T-helper 9 cell (primary cell): ENCODE results near the gene RASD1.
"Not testable (repeated sequence)": the region's sequence is repeated elsewhere in the genome, so short reads cannot be mapped to it uniquely, and the experiment has no call there.

Experiments used
- DNase-seq: peaks from one replicate; pipeline ENCODE4 v3.0.0-alpha.2; 2020

The RASD1 gene

DNA sequence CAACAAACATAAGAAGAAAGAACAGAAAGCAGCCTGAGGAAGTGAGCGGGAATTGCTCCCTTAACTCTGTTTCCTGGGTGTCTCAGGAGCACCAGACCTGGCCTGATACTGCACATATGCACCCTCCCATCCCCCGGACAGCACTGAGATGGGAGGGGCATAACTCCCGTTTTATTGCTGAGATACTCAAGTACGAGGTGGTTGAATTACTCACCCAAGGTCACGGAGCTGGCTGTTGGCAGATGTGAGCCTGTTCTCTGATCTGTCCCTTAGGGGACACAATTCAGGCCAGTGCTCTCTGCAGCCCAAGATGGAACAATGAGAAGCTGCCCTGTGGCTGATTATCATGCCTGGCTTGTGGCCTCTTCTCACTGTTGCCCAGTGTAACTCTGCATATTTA is 28.5 kb downstream of the RASD1 start:
- DNase-seq: no peak

DNA sequence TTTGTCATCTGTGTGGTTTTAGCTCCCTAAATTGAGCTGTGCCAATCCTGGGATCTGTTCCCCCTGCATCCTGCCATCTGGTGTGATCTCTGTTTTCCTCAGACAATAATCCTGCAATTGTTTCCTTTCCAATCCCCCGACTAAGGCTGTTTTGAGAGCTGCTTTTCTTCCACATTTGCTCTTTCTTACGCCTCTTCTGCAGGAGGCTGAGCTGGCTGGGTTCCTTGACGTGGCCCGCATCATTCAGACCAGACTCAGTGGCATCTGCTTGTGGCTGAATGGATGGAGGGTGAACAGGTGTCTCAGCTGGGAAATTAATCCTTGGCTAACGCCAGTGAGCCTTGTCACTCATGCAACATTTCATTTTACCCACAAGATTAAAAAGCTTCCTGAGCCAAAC is 29.2 kb downstream of the RASD1 start:
- no peak for DNase-seq

DNA sequence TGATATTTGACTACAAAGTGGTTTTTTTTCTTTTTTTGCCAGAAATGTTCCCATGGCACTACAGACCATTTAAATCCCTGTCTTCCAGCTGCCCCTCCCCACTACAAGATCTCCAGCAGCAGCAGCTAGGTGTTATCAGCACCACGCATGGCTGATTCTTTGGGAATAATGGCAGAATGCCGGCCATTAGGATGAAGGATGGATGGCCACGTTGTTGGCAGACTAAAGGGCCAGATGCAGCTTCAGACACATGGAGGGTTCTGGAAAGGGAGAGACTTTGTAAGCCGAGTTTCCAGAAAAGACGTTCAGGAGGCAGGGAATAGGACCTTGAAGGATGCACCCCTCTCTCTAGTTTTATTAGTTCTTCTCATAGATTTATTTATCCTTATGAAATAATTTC is 29.7 kb downstream of the RASD1 start:
- no peak for DNase-seq

DNA sequence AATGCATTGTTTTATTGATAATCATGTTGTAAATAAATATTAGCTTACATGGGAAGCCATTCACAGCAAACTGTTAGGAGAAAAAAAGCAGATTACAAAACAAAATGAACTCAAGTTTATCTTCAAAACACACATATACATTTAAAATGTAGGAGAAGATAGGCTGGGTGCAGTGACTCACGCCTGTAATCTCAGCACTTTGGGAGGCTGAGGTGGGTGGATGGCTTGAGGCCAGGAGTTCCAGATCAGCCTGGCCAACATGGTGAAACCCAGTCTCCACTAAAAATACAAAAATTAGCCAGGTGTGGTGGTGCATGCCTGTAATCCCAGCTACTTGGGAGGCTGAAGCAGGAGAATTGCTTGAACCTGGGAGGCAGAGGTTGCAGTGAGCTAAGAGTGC is 30.3 kb downstream of the RASD1 start:
- DNase-seq: not testable (repeated sequence)

DNA sequence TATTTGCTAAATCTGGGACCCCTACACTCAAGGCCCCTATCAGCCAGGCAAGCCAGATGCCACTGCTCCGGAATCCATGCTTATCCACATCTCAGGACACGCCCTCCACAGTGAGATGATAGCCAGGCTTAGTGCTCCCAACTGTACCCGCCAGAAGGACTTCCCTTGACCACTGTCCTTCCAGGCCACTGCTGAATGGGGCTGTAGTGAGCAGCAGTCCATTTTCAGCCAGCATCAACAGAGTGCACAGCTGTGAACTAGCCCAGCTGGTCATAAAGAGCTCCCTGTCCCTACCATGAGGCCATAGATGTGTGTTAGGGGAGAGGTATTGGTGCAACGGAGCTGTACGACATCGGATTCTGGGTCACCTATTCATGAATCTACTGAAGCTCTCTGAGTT is 32.4 kb downstream of the RASD1 start:
- no peak for DNase-seq

DNA sequence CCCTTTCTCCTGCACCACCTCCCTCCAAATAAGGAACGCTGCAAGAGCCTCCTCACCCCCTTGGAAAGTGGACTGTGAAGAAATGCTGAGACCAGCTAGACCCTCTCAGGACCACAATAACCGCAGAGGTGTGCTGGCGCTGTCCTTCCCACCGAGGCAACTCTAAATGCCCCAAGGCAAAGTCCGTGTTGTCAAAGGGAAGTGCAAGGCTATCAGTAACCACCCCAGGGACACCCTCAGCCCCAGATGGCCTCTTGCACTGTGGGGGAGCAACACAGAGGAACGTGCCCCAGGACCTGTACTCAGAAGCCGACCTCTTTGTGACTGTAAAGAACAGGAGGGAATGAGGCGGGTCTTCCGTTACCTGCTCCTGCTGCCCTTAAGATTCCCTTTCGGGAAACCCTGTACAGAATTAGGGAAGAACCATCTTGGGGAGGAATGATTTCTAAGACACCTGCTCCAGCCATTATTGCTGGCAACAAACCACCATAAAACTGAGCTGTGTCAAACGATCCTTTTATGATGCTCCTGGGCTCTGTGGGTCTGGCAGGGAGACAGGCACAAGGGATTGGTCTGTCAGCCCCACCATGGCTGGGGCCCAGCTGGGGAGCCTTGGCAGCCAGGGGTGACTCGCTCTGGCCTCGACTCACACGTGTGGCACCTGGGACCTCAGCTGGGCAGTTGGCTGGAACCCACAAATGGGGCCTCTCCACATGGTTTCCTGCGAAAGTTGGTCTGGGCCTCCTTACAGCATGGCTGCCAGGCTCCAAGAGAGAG is 34.0 kb downstream of the RASD1 start:
- no peak for DNase-seq

DNA sequence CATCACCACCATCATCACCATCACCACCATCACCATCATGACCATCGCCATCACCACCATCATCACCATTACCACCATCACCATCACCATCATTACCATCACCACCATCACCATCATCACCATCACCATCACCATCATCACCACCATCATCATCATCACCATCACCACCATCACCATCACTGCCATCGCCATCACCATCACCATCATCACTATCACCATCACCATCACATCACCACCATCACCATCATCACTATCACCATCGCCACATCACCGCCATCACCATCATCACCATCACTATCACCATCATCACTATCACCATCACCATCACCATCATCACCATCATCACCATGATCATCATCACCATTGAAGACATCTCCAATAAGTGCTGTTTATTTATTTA is 36.2 kb downstream of the RASD1 start:
- no peak for DNase-seq

DNA sequence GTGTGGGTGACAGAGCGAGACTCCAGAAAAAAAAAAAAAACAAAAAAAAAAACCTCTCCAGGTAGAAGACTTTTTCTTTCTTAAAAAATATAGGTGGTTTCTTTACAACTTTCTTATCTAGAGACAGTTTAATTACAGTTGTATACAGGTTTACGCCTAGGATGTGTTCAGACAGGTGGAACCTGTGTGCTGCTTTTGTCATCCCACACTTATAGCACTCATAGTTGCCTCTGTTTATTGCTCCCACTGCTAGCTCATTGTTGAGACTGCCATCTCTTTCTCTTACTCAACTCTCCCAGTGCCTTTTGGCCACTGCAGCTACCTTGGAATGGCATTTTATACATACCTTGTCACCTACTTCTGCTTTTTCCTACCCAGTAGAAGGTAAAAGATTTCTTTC is 38.5 kb downstream of the RASD1 start:
- DNase-seq: no peak

DNA sequence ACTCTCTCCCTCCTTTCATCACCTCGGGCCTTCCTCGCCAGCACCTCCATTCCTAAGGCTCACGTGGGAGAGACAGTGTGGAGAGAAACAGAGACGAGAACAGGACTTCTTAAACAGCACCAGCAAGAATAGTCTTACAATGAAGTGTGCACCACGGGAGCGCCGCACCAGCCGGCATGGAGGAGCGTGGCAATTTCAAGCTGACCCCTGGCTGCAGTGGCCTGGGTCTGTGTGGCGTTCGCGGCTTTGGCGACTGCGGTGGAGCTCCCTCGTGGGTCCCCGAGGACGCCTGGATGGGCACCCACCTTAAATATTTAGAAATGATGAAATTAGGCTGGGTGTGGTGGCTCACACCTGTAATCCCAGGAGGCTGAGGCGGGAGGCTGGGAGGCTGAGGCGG is 39.9 kb downstream of the RASD1 start:
- no peak for DNase-seq

DNA sequence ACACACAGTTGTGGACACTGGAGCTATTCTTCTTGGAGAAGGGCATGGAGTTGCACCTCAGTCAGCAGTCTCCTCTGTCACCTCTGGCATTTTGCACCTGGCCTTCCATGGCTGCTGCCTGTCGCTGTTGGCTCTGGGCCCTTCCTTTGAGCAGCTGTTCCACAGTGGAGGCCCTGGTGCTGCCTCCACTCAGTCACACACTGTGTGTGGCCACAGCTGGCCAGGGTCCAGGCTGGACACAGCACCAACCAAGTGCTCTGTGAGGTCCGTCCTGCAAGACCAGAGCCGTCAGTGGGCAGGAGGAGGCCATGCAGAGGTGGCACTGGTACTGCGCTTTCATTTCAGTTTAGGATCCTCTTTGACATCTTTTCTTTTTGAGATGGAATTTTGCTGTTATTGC is 41.0 kb downstream of the RASD1 start:
- no peak for DNase-seq

DNA sequence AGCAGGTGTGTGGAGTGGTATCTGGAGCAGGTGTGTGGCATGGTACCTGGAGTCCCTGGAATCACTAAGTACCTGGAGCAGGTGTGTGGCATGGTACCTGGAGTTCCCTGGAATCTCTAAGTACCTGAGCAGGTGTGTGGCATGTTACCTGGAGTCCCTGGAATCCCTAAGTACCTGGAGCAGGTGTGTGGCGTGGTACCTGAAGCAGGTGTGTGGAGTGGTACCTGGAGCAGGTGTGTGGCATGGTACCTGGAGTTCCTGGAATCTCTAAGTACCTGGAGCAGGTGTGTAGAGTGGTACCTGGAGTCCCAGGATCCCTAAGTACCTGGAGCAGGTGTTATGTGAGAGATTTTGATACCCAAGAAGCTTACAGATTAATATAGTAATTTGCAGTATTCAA is 41.5 kb downstream of the RASD1 start:
- DNase-seq: not testable (repeated sequence)

DNA sequence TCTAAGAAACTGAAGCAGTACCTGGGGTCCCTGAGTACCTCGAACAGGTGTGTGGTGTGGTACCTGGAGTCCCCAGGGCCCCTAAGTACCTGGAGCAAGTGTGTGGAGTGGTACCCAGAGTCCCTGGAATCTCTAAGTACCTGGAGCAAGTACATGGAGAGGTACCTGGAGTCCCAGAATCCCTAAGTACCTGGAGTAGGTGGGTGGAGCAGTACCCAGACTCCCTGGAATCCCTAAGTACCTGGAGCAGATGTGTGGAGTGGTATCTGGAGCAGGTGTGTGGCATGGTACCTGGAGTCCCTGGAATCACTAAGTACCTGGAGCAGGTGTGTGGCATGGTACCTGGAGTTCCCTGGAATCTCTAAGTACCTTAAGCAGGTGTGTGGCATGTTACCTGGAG is 41.9 kb downstream of the RASD1 start:
- no peak for DNase-seq

DNA sequence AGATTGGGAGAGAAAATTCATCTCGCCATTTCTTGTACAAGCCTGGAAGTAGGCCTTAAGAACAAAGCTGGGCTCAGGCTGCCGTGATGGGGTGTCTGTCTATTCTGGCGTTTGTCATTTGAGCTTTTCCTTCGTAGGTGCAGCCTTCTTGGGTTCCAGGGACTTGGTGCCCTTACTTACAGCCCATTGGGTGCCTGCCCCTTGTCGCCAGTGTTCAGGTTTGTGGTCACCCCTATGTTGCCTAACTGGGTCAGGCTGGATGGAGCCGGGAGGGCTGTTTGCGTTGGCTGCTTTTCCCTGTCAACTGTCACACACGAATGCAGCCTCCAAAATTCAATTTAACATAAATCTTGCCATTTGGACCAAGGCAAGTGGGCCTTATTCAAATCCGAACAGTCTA is 43.1 kb downstream of the RASD1 start:
- DNase-seq: no peak

DNA sequence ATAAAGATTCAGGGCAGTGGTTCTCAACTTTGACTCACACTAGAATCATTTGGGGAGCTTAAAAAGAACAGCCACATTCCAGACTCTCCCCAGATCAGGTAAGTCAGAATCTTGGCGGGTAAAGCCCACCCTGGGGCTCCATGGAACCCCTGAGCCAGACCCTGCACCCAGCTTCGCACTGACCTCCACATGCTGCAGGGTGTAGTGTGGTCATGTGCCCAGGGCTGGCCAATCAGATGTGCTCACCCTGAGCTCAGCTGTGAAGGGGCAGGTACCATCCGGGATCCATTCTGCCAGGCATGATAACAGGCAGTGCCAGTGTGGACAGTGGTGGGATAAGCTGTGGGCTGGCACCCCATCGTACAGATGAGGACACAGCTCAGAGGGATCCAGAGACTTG is 47.5 kb downstream of the RASD1 start:
- no peak for DNase-seq

DNA sequence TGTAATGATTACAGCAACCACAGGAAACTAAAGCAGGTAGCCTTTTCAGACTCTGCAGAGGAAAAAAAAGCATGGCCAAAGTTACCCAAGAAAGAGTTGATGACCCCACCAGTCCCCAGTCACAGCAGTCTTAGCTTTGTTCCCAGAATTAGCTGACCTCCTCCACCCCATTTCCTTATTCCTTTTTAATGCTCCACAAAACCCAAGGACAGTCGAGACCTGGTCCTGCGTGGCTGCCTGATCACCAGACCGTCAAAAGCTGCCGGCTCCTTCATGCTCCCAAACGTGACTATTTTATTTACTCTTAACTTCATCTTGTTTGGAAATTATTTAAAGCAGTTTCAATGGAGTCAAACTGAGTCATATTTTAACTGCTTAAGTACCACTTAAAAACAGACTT is 48.1 kb downstream of the RASD1 start:
- DNase-seq: no peak

DNA sequence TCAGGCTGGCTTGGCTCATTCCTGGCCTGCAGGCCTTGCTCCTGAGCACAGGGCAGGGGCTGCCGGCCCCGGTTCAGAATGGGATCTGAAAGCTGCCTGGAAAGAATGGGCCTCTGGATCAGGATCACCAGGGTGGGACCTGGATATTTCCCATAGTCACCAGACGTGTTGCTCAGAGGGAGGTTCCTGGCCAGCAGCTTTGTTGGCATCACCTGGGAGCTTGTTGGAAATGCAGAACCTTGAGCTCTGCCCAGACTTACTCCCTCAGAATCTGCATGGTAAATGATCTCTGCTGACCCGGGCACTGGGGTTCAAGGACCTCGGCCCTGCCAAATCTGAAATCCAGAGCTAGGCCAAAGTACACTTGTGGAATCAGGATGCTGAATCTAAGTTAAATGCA is 48.9 kb downstream of the RASD1 start:
- DNase-seq: no peak

DNA sequence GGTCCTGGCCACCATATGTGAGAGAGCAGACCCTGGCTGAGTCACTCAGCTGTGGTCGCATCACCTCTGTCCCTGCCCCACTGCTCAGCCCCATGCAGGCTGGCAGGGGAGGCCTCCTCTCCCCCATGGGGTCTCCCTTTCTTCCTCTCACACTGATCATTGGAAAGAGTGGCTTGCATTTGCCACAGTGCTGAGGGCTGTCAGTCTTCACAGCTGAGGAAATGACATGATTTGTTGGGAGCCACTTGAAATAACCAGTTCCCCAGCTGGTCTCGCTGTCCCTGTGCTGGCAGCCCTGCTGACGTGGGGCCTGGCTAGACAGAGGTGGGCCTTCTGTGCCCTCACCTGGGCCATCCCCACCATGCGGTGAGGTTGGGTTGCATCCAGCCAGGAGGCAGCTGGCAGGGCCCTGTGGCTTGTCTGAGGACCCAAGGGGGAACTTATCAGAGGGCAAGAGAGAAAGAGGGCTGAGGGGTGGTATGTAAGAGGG is 49.5 kb downstream of the RASD1 start:
- no peak for DNase-seq

DNA sequence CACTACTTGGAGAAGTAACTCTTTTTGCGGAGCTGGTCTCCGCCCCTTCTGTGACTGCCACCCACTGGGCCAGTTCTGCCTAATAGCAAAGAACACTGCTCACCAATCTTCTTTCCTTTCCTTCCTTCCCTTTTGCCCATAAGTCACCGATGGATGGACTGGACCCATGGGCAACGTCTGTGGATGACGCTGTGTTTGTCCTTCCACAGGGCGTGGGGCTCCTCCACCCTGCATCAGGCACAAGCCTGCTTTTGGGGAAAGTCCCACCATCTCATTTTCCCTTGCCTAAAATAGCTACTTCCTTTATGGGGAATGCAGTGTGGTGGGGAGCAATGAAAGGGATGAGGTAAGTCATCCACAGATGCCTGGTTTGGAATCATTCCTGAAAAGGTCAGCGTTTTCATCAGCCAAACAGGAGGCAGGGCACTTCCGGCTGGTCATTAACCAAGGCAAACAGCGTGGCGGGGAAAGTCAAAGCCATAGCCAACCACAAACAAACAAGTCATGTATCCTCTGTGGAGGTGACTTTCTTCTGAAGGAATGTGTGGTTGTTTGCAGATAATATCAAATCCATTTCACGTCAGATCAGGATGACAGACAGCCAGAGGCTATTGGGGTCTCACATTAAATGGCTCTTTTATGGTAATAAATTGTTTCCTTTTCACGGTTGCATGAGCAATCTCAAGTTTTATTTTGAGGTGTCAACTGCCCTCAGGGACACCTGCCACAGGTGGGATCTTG is 50.1 kb downstream of the RASD1 start:
- no peak for DNase-seq

DNA sequence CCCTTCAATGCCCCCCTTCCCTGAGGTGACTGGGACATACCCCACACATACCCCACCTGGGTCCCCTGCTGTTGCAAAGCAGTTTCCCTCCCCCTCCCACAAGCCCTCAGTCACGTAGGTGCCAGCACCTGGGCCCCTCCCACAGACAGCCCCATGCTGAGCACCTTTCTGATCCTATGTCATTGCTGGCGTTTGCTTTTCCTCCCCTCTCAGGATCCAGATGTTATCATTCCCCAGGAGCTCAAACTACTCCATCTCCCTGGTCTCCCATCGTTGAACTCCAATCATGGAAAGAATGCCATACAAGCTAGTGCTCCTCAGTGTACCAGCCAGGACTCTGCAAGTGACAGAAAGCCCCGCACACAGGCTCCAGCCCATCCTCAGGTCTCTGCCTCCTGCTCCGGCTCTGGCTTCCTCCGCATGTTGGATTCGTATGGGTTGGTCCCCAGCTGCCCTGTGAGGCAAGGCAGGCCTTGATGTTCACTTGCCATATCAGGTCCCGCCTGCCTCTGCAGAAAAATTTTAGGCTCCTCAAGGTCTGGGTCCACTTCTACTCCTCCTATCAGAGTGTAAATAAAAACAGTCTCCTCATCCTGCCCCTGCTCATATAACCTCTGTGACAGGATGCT is 50.8 kb downstream of the RASD1 start:
- no peak for DNase-seq
